Tibial artery (tissue), 4 donors: ENCODE results near the gene TRIM49D2.
"Not testable (repeated sequence)": the region's sequence is repeated elsewhere in the genome, so short reads cannot be mapped to it uniquely, and the experiment has no call there.

Source experiments
- DNase-seq, 2 donors: peaks; one replicate each; pipeline ENCODE4 v3.0.0-alpha.2; 2019
- H3K27ac ChIP-seq, 2 donors: fragments of 200-600 bp; sonication (generic) in 1 of 2; 1 replicate in 1 of 2; 2 replicates in 1 of 2; pipeline ENCODE4 v1.5.1; 2018 to 2019; ENCODE audit warnings: mild to moderate bottlenecking in 1 of 2
- H3K27me3 ChIP-seq, 2 donors: fragments of 200-600 bp; sonication (generic) in 1 of 2; one replicate each; pipeline versions ENCODE4 v1.5.1 to v1.6.0; 2016 to 2019
- H3K36me3 ChIP-seq, 3 donors: fragments of 200-600 bp; sonication (generic) in 2 of 3; one replicate each; pipeline ENCODE4 v1.5.1; 2016 to 2019; ENCODE audit warnings: mild to moderate bottlenecking in 2 of 3
- H3K4me1 ChIP-seq, 4 donors: fragments of 200-600 bp; sonication (generic) in 2 of 4; 1 replicate in 3 of 4; 2 replicates in 1 of 4; pipeline ENCODE4 v1.5.1; 2016 to 2019
- H3K4me3 ChIP-seq, 2 donors: fragments of 200-600 bp; sonication (generic) in 1 of 2; 1 replicate in 1 of 2; 2 replicates in 1 of 2; pipeline ENCODE4 v1.5.1; 2018 to 2019; ENCODE audit warnings: mild to moderate bottlenecking in 2 of 2
- H3K9me3 ChIP-seq, 3 donors: fragments of 200-600 bp; sonication (generic) in 1 of 3; one replicate each; pipeline ENCODE4 v1.5.1; 2016 to 2019
- intact Hi-C: fragments of 100-400 bp; cut with DNase I; formaldehyde crosslinking; loops from one replicate; pipeline ENCODE4 v1.15.0; 2023; ENCODE audit warnings: low total_unique reads
- TF ChIP-seq, protein P1 (sequence below), 2 experiments: fragments of 200-600 bp in 1 of 2; fragments of 450-650 bp in 1 of 2; IDR thresholded peaks; one replicate each; pipeline ENCODE4 v1.5.1; 2017 to 2019; ENCODE audit warnings: antibody characterized with exemption in 2 of 2, mild to moderate bottlenecking in 1 of 2, moderate library complexity in 1 of 2

Gene TRIM49D2, protein sequence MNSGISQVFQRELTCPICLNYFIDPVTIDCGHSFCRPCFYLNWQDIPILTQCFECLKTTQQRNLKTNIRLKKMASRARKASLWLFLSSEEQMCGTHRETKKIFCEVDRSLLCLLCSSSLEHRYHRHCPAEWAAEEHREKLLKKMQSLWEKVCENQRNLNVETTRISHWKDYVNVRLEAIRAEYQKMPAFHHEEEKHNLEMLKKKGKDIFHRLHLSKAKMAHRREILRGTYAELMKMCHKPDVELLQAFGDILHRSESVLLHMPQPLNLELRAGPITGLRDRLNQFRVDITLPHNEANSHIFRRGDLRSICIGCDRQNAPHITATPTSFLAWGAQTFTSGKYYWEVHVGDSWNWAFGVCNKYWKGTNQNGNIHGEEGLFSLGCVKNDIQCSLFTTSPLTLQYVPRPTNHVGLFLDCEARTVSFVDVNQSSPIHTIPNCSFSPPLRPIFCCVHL

DNA sequence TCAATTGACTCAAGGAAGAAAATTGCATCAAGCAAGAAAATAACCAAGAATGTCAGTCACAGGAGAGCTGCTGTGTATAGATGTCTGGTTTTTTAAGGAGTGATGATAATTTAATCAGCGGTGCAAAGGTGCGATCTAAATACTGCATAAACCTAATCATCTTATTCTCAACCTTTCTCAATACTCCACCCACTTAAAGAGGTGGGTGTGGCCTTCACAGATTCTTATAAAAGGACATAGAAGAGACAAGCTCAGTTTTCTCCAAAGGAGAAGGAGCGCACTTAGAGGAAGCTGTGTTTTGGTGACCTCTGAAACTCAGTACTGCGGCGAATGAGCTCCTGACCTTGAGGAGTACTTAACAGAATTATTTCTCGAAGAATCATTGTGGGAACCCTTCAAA lies at the start of gene TRIM49D2:
Gene TRIM49D2 (plus strand): TSS at position 301 of the 400 bp plus-strand sequence. CDS start 2,698 bp downstream, outside the sequence.
- intact Hi-C loops, DNase-seq, H3K9me3 ChIP-seq, H3K27me3 ChIP-seq, H3K4me1 ChIP-seq, H3K27ac ChIP-seq, H3K36me3 ChIP-seq, H3K4me3 ChIP-seq: not testable (repeated sequence)

DNA sequence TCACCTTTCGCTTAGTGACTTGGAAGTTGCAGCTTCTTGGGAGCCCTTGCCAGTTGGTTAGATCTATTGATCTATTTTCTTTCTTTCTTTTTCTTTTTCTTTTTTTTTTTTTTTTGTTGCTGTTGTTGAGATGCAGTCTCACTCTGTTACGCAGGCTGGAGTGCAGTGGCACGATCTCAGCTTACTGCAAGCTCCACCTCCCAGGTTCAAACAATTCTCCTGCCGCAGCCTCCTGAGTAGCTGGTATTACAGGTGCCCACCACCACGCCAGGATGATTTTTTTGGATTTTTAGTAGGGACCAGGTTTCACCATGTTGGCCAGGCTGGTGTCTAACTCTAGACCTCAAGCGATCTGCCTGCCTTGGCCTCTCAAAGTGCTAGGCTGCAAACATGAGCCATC lies 46.4 kb upstream of the TRIM49D2 start:
- H3K4me1 ChIP-seq, intact Hi-C loops, DNase-seq, H3K27me3 ChIP-seq, H3K4me3 ChIP-seq, H3K36me3 ChIP-seq, H3K9me3 ChIP-seq, H3K27ac ChIP-seq: not testable (repeated sequence)

DNA sequence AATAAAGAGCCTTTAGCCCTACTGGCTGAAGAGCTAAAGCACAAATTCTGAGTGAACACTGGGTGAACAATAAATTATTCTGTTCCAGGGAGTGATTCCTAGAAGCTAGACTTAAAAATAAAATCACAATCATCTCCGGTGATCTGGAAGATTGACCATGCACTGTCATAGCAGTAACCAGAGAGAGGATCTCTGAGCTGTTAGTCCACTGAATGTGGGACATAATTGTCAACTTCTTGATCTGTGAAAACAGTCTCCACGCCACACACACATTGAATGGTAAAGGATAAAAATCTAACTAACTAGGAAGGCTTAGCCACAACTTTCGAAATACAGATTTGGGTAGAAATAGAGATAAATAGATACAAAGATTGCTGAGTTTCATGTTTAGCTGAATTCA lies 30.6 kb upstream of the TRIM49D2 start:
- H3K9me3 ChIP-seq, H3K4me3 ChIP-seq, intact Hi-C loops, DNase-seq, H3K27ac ChIP-seq, H3K36me3 ChIP-seq, H3K4me1 ChIP-seq, H3K27me3 ChIP-seq: not testable (repeated sequence)

DNA sequence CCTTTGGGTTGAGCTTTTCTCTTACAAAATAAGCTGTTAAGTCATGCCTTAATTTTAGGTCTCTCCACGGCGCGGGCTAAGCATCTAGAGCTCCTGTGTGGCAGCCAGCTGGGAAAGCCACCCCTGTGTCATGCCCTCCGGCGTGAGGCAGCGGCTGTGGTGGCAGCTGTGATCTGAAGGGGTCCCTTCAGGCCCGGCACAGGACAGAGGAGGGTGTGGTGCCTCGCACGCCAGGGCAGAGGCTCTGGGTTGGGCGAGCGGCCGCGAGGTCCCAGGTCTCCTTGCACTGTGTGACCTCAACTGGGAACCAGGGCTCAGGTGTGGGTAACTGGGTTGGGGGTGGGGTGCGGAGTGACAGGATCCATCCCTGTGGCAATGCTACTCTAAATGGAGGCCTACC lies 23.1 kb upstream of the TRIM49D2 start:
- intact Hi-C loops, H3K4me3 ChIP-seq, H3K9me3 ChIP-seq, DNase-seq, H3K27ac ChIP-seq, H3K4me1 ChIP-seq, H3K36me3 ChIP-seq, H3K27me3 ChIP-seq: not testable (repeated sequence)

DNA sequence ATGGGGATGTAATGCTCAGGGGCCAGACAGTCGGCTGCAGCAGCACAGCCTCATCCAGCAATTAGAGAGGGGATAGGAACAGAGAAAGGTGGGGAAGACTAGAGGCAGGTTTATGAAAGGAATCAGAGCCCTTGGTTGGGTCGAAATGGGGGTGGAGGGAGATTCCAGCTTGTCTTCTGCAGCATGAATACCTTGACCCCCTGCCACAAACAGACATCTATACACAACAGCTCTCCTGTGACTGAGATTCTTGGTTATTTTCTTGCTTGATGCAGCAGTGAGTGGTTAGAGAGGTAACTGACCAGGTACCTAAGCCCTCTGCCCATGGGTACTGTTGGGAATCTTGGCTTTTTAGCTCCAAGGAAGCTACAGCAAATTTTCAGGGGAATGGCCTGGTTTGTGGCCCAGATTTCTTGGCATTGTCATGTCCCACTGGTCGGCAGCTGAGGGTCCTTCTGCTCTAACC lies 1.6 kb upstream of the TRIM49D2 start, which contains the start of gene TRIM49D1:
Gene TRIM49D1 (minus strand): TSS at position 51 of the 466 bp plus-strand sequence. CDS start 4,535 bp downstream, outside the sequence.
- TF ChIP-seq, protein P1, sequence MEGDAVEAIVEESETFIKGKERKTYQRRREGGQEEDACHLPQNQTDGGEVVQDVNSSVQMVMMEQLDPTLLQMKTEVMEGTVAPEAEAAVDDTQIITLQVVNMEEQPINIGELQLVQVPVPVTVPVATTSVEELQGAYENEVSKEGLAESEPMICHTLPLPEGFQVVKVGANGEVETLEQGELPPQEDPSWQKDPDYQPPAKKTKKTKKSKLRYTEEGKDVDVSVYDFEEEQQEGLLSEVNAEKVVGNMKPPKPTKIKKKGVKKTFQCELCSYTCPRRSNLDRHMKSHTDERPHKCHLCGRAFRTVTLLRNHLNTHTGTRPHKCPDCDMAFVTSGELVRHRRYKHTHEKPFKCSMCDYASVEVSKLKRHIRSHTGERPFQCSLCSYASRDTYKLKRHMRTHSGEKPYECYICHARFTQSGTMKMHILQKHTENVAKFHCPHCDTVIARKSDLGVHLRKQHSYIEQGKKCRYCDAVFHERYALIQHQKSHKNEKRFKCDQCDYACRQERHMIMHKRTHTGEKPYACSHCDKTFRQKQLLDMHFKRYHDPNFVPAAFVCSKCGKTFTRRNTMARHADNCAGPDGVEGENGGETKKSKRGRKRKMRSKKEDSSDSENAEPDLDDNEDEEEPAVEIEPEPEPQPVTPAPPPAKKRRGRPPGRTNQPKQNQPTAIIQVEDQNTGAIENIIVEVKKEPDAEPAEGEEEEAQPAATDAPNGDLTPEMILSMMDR (IDR thresholded peaks at IDR 0.05), result no peak
- Histone ChIP-seq H3K4me1 (no peaks in the 10 kb centered on the region), H3K27ac (no peak within 1 kb of the TSS), H3K4me3 (no peak within 1 kb of the TSS), H3K27me3 (no peaks in the 10 kb centered on the region), H3K9me3 (no peaks in the 10 kb centered on the region), H3K36me3 (no peaks in the 10 kb centered on the region)
- intact Hi-C loops, result no loop called here
- no peak for DNase-seq

DNA sequence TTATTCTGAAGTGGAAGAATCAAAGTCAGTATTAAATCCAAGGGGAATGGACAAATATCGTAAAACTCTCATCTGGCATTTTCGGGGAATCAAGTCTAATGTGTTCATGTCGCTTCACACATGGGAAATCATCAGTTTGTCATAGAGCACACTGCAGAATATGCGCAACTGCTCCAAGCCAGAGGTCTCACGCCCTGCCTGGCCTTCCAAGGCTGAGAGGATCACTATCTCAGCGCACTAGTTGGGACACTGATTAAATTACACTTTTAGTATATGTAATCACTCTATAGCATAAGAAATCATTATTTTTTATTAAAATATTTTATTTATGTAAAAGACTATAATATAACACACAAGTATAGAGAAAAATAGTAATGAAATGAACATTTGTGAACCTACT lies 37.0 kb downstream of the TRIM49D2 start:
- H3K27ac ChIP-seq, H3K4me3 ChIP-seq, intact Hi-C loops, H3K36me3 ChIP-seq, H3K9me3 ChIP-seq, H3K27me3 ChIP-seq, DNase-seq, H3K4me1 ChIP-seq: not testable (repeated sequence)

DNA sequence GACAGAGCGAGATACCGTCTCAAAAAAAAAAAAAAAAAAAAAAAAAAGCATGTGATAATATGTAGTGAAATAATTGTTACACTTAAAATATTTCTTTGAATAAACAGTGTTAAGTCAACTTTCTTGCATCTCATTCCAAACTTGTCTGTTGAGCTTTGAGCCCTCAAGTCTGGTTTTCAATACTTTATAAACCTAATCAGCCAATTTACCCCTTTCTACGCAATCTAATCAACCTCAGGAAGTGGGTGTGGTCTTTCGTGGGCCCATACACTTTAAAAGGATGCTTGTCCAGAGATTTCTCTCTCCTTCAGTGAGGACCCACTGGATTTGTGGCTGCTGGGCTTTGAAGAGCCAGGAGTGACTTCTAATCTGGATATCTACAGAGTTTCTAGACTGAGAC lies 41.9 kb downstream of the TRIM49D2 start, which contains the start of gene TRIM64:
Gene TRIM64 (plus strand): TSS at position 301 of the 400 bp plus-strand sequence. CDS start 2,467 bp downstream, outside the sequence.
- H3K27ac ChIP-seq, result not testable (repeated sequence)

More for the DNA sequence above, 41.9 kb downstream of the TRIM49D2 start, which contains the start of gene TRIM64:
- DNase-seq, H3K9me3 ChIP-seq, H3K4me3 ChIP-seq, H3K36me3 ChIP-seq, H3K27me3 ChIP-seq, intact Hi-C loops, H3K4me1 ChIP-seq: not testable (repeated sequence)
